ENCODE results near the gene SLC41A3.
"Not testable (repeated sequence)": the region's sequence is repeated elsewhere in the genome, so short reads cannot be mapped to it uniquely, and the experiment has no call there.

DNA sequence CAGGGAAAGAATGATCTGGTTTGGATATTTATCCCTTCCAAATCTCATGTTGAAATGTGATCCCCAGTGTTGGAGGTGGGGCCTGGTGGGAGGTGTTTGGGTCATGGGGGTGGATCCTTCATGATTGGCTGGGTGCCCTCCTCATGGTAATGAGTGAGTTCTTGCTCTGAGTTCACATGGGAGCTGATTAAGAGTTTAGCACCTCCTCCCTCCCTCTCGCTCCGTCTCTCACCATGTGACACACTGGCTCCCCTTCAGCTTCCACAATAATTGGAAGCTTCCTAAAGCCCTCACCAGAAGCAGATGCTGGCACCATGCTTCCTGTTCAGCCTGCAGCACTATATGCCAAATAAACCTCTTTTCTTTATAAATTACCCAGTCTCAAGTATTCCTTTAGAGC is 45.1 kb downstream of the SLC41A3 start:
- TF ChIP-seq, protein P1, sequence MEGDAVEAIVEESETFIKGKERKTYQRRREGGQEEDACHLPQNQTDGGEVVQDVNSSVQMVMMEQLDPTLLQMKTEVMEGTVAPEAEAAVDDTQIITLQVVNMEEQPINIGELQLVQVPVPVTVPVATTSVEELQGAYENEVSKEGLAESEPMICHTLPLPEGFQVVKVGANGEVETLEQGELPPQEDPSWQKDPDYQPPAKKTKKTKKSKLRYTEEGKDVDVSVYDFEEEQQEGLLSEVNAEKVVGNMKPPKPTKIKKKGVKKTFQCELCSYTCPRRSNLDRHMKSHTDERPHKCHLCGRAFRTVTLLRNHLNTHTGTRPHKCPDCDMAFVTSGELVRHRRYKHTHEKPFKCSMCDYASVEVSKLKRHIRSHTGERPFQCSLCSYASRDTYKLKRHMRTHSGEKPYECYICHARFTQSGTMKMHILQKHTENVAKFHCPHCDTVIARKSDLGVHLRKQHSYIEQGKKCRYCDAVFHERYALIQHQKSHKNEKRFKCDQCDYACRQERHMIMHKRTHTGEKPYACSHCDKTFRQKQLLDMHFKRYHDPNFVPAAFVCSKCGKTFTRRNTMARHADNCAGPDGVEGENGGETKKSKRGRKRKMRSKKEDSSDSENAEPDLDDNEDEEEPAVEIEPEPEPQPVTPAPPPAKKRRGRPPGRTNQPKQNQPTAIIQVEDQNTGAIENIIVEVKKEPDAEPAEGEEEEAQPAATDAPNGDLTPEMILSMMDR (IDR thresholded peaks at IDR 0.05): not testable (repeated sequence)
- not testable (repeated sequence) for TF ChIP-seq POLR2A (IDR thresholded peaks at IDR 0.05)
